PC-9 (cell line): ENCODE results near the gene PDE4D. TPM values are rescaled to one million over a fixed set of nuclear protein-coding genes. Genes with fewer than 3 reads are reported as not detected.

Experiments used
- BruUV-seq: library from RNA; stranded (reverse); fragments of 400-500 nt; replicated peaks from 2 replicates; lab custom pipeline; 2021; lab: Mats Ljungman, UMichigan
- CTCF ChIA-PET: fragments of 300-600 bp; sonication (Branson Sonifier 250); formaldehyde crosslinking; loops from one replicate; lab custom pipeline; 2022; ENCODE audit warnings: antibody characterized with exemption; lab: Charles Lee
- POLR2A ChIA-PET: fragments of 300-600 bp; sonication (Branson Sonifier 250); formaldehyde crosslinking; loops from one replicate; lab custom pipeline; 2022; ENCODE audit warnings: antibody characterized with exemption; ENCODE audit not compliant: unreplicated experiment; lab: Charles Lee
- DNase-seq, 2 experiments: peaks; one replicate each; pipeline versions ENCODE4 v3.0.0 to v3.0.0-alpha.2; 2015 to 2022; ENCODE audit warnings: mixed read lengths in 1 of 2
- H2AFZ ChIP-seq: fragments of 200-600 bp; sonication (generic); 2 replicates; pipeline ENCODE4 v1.8.1; 2017; ENCODE audit warnings: antibody characterized with exemption
- H3F3A ChIP-seq: fragments of 200-600 bp; sonication (generic); 2 replicates; pipeline ENCODE4 v1.8.1; 2017; ENCODE audit warnings: antibody characterized with exemption, mild to moderate bottlenecking, low read depth; ENCODE audit not compliant: insufficient read depth
- H3K27ac ChIP-seq: fragments of 200-600 bp; sonication (generic); 2 replicates; pipeline ENCODE4 v1.6.1; 2016; ENCODE audit warnings: mixed run types
- H3K27me3 ChIP-seq: fragments of 200-600 bp; sonication (generic); 2 replicates; pipeline ENCODE4 v1.6.1; 2016; ENCODE audit warnings: low read depth, mixed run types; ENCODE audit not compliant: insufficient read depth
- H3K36me3 ChIP-seq: fragments of 200-600 bp; sonication (generic); 2 replicates; pipeline ENCODE4 v1.6.1; 2016; ENCODE audit warnings: low read depth, mixed run types
- H3K4me1 ChIP-seq: fragments of 200-600 bp; sonication (generic); replicated peaks from 2 replicates; pipeline ENCODE4 v1.6.1; 2016; ENCODE audit warnings: mixed run types; ENCODE audit not compliant: insufficient read depth
- H3K4me2 ChIP-seq: fragments of 200-600 bp; sonication (generic); 2 replicates; pipeline ENCODE4 v1.6.1; 2017; ENCODE audit warnings: mixed run types
- H3K4me3 ChIP-seq: fragments of 200-600 bp; sonication (generic); 2 replicates; pipeline ENCODE4 v1.6.1; 2016; ENCODE audit warnings: mixed run types
- H3K79me2 ChIP-seq: fragments of 200-600 bp; sonication (generic); 2 replicates; pipeline ENCODE4 v1.6.1; 2017; ENCODE audit warnings: low read depth, mixed run types
- H3K9me2 ChIP-seq: fragments of 200-600 bp; sonication (generic); 2 replicates; pipeline ENCODE4 v1.8.1; 2017; ENCODE audit warnings: mild to moderate bottlenecking; ENCODE audit not compliant: insufficient read depth
- H3K9me3 ChIP-seq: fragments of 200-600 bp; sonication (generic); 2 replicates; pipeline ENCODE4 v1.8.1; 2016; ENCODE audit warnings: low read depth; ENCODE audit not compliant: insufficient read depth
- H4K20me1 ChIP-seq: fragments of 200-600 bp; sonication (generic); 2 replicates; pipeline ENCODE4 v1.8.1; 2017; ENCODE audit not compliant: insufficient read depth
- EZH2 ChIP-seq: fragments of 200-600 bp; sonication (generic); IDR thresholded peaks from 2 replicates; pipeline ENCODE4 v1.8.0; 2017; ENCODE audit warnings: antibody characterized with exemption, low read depth
- intact Hi-C: fragments of 100-400 bp; cut with micrococcal nuclease; formaldehyde crosslinking; loops from one replicate; pipeline ENCODE4 v1.10.0; 2022; ENCODE audit not compliant: unreplicated experiment
- total RNA-seq: library from RNA; stranded (reverse); gene quantifications from 2 replicates; pipeline ENCODE4 v1.2.3, GENCODE V29; 2021
- TF ChIP-seq, protein P1 (sequence below): fragments of 200-600 bp; sonication (generic); conservative IDR thresholded peaks from 2 replicates; pipeline ENCODE4 v1.6.1; 2017; ENCODE audit warnings: mixed run types, antibody characterized with exemption, mild to moderate bottlenecking, moderate library complexity

PDE4D gene
- total RNA-seq, 1 experiment from 2014 or later, result 9.8 TPM

- Histone ChIP-seq H3F3A (no peaks in the 10 kb centered on the region), H3K27me3 (no peaks in the 10 kb centered on the region), H3K9me2 (no peaks in the 10 kb centered on the region), H3K36me3 (no peaks in the 10 kb centered on the region), H3K4me3 (no peak overlapping the region), H3K9me3 (no peaks in the 10 kb centered on the region), H3K27ac (no peak overlapping the region), H3K4me1 (no peaks in the 10 kb centered on the region), H3K4me2 (no peak overlapping the region), H4K20me1 (no peaks in the 10 kb centered on the region), H3K79me2 (no peaks in the 10 kb centered on the region), H2AFZ (no peak overlapping the region)
- ChIA-PET POLR2A (interaction anchor here (0.7 kb wide), 1 partner anchor 459 kb away, joined by 10 read pairs; no protein-coding TSS in a partner anchor), CTCF (no interaction called here)
- intact Hi-C loops, result no loop called here
- no TSS peak for BruUV-seq
- TF ChIP-seq, protein P1, sequence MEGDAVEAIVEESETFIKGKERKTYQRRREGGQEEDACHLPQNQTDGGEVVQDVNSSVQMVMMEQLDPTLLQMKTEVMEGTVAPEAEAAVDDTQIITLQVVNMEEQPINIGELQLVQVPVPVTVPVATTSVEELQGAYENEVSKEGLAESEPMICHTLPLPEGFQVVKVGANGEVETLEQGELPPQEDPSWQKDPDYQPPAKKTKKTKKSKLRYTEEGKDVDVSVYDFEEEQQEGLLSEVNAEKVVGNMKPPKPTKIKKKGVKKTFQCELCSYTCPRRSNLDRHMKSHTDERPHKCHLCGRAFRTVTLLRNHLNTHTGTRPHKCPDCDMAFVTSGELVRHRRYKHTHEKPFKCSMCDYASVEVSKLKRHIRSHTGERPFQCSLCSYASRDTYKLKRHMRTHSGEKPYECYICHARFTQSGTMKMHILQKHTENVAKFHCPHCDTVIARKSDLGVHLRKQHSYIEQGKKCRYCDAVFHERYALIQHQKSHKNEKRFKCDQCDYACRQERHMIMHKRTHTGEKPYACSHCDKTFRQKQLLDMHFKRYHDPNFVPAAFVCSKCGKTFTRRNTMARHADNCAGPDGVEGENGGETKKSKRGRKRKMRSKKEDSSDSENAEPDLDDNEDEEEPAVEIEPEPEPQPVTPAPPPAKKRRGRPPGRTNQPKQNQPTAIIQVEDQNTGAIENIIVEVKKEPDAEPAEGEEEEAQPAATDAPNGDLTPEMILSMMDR, result no peak
- TF ChIP-seq EZH2, result no peak
- no peak for DNase-seq
Observed at GRCh38 chr5:59436364-59437148, 457.0 kb downstream of the PDE4D start.

- Histone ChIP-seq H2AFZ (no peak overlapping the region), H3K4me1 (no peaks in the 10 kb centered on the region), H3K4me2 (no peak overlapping the region), H3K9me3 (no peaks in the 10 kb centered on the region), H4K20me1 (no peaks in the 10 kb centered on the region), H3K27me3 (no peaks in the 10 kb centered on the region), H3K4me3 (no peak overlapping the region), H3K36me3 (no peaks in the 10 kb centered on the region), H3K9me2 (no peaks in the 10 kb centered on the region), H3K27ac (no peak overlapping the region), H3K79me2 (no peaks in the 10 kb centered on the region), H3F3A (no peaks in the 10 kb centered on the region)
- no peak for DNase-seq
- TF ChIP-seq EZH2, result no peak
- TF ChIP-seq, protein P1, result no peak
- no TSS peak for BruUV-seq
- intact Hi-C loops, result no loop called here
- ChIA-PET CTCF (no interaction called here), POLR2A (no interaction called here)
Observed at GRCh38 chr5:59433174-59433573, 460.4 kb downstream of the PDE4D start.

DNA sequence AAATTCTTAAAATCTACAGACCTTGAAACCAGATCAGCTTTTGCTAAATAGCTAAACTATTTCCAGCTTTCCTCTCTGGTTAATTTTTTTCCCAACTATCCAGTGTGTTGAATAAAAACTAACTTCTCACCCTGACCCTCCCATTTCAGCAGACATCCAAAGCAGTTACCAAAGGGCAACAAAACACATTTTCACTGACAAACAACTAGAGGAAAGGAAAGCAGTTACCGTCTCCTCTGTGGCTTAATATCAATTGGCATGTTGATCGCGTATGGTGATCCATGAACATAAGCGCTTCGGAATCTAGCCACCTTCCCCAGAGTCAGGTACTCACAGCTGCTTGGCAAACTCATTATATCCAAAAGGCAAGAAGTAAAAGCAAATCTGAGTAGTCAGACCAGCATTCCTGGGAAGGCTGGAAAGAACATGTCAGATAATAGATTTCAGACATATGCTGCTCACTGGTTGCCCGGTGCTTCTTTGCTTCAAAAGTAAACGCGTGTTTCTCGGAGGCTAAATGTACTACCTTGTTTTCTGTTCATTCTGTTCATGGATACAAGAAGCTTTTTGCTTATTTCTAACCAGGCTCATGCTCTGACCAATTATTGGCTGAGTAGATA is 463.4 kb downstream of the PDE4D start:
- no peak for DNase-seq
- Histone ChIP-seq H3K27me3 (no peaks in the 10 kb centered on the region), H3K9me2 (no peaks in the 10 kb centered on the region), H3K4me2 (no peak overlapping the region), H4K20me1 (no peaks in the 10 kb centered on the region), H3K27ac (no peak overlapping the region), H3K4me3 (no peak overlapping the region), H2AFZ (no peak overlapping the region), H3K4me1 (no peaks in the 10 kb centered on the region), H3F3A (no peaks in the 10 kb centered on the region), H3K9me3 (no peaks in the 10 kb centered on the region), H3K79me2 (no peaks in the 10 kb centered on the region), H3K36me3 (no peaks in the 10 kb centered on the region)
- no peak for TF ChIP-seq EZH2
- TF ChIP-seq, protein P1, result no peak
- intact Hi-C loops, result no loop called here
- ChIA-PET POLR2A (interaction anchor here (0.7 kb wide), 1 partner anchor 1253 kb away, joined by 5 read pairs; no protein-coding TSS in a partner anchor), CTCF (no interaction called here)
- BruUV-seq, result no TSS peak
